ENCODE data around the gene SRP72. TPM values are rescaled to one million over a fixed set of nuclear protein-coding genes. Genes with fewer than 3 reads are reported as not detected.
A peak's percentile ranks its signal among the peaks of the same experiment; 100 is the strongest.
"Not testable (repeated sequence)": the region's sequence is repeated elsewhere in the genome, so short reads cannot be mapped to it uniquely, and the experiment has no call there.

The SRP72 gene
- polyA plus RNA-seq (ENCODE audit: insufficient read length in 3 of 3), result 100 to 1,000 TPM; 117 to 132 (median 119) TPM
- long read RNA-seq, donor 1, full-length matches to known transcripts, result 22 of 40 reads
- long read RNA-seq, donor 1, partial matches to known transcripts, result 18 of 40 reads
- long read RNA-seq, donor 1, other reads (novel, unspliced or antisense), result 0 of 40 reads
- long read RNA-seq, donor 2, full-length matches to known transcripts, result 21 of 56 reads
- long read RNA-seq, donor 2, partial matches to known transcripts, result 35 of 56 reads
- long read RNA-seq, donor 2, other reads (novel, unspliced or antisense), result 0 of 56 reads
- long read RNA-seq, donor 3, full-length matches to known transcripts, result 13 of 35 reads
- long read RNA-seq, donor 3, partial matches to known transcripts, result 22 of 35 reads
- long read RNA-seq, donor 3, other reads (novel, unspliced or antisense), result 0 of 35 reads
- long read RNA-seq, donor 4, full-length matches to known transcripts, result 18 of 32 reads
- long read RNA-seq, donor 4, partial matches to known transcripts, result 14 of 32 reads
- long read RNA-seq, donor 4, other reads (novel, unspliced or antisense), result 0 of 32 reads
- long read RNA-seq, donor 5, full-length matches to known transcripts, result 13 of 41 reads
- long read RNA-seq, donor 5, partial matches to known transcripts, result 28 of 41 reads
- long read RNA-seq, donor 5, other reads (novel, unspliced or antisense), result 0 of 41 reads
- long read RNA-seq, donor 6, full-length matches to known transcripts, result 22 of 87 reads
- long read RNA-seq, donor 6, partial matches to known transcripts, result 60 of 87 reads
- long read RNA-seq, donor 6, other reads (novel, unspliced or antisense), result 5 of 87 reads
- long read RNA-seq, donor 7, full-length matches to known transcripts, result 15 of 59 reads
- long read RNA-seq, donor 7, partial matches to known transcripts, result 44 of 59 reads
- long read RNA-seq, donor 7, other reads (novel, unspliced or antisense), result 0 of 59 reads
- long read RNA-seq, donor 8, full-length matches to known transcripts, result 9 of 23 reads
- long read RNA-seq, donor 8, partial matches to known transcripts, result 14 of 23 reads
- long read RNA-seq, donor 8, other reads (novel, unspliced or antisense), result 0 of 23 reads
- long read RNA-seq, donor 9, full-length matches to known transcripts, result 17 of 55 reads
- long read RNA-seq, donor 9, partial matches to known transcripts, result 38 of 55 reads
- long read RNA-seq, donor 9, other reads (novel, unspliced or antisense), result 0 of 55 reads
- long read RNA-seq, donor 10, full-length matches to known transcripts, result 17 of 44 reads
- long read RNA-seq, donor 10, partial matches to known transcripts, result 27 of 44 reads
- long read RNA-seq, donor 10, other reads (novel, unspliced or antisense), result 0 of 44 reads
- long read RNA-seq, donor 11, full-length matches to known transcripts, result 9 of 36 reads
- long read RNA-seq, donor 11, partial matches to known transcripts, result 27 of 36 reads
- long read RNA-seq, donor 11, other reads (novel, unspliced or antisense), result 0 of 36 reads
- long read RNA-seq, donor 12, full-length matches to known transcripts, result 27 of 83 reads
- long read RNA-seq, donor 12, partial matches to known transcripts, result 56 of 83 reads
- long read RNA-seq, donor 12, other reads (novel, unspliced or antisense), result 0 of 83 reads
- long read RNA-seq, donor 13, partial matches to known transcripts, result 45 of 51 reads
- long read RNA-seq, donor 13, other reads (novel, unspliced or antisense), result 0 of 51 reads
- long read RNA-seq, donor 14, full-length matches to known transcripts, result 27 of 140 reads
- long read RNA-seq, donor 14, partial matches to known transcripts, result 113 of 140 reads
- long read RNA-seq, donor 14, other reads (novel, unspliced or antisense), result 0 of 140 reads
- long read RNA-seq, donor 15, full-length matches to known transcripts, result 13 of 40 reads
- long read RNA-seq, donor 15, partial matches to known transcripts, result 27 of 40 reads
- long read RNA-seq, donor 15, other reads (novel, unspliced or antisense), result 0 of 40 reads
- long read RNA-seq, donor 16, full-length matches to known transcripts, result 21 of 55 reads
- long read RNA-seq, donor 16, partial matches to known transcripts, result 34 of 55 reads
- long read RNA-seq, donor 16, other reads (novel, unspliced or antisense), result 0 of 55 reads

DNA sequence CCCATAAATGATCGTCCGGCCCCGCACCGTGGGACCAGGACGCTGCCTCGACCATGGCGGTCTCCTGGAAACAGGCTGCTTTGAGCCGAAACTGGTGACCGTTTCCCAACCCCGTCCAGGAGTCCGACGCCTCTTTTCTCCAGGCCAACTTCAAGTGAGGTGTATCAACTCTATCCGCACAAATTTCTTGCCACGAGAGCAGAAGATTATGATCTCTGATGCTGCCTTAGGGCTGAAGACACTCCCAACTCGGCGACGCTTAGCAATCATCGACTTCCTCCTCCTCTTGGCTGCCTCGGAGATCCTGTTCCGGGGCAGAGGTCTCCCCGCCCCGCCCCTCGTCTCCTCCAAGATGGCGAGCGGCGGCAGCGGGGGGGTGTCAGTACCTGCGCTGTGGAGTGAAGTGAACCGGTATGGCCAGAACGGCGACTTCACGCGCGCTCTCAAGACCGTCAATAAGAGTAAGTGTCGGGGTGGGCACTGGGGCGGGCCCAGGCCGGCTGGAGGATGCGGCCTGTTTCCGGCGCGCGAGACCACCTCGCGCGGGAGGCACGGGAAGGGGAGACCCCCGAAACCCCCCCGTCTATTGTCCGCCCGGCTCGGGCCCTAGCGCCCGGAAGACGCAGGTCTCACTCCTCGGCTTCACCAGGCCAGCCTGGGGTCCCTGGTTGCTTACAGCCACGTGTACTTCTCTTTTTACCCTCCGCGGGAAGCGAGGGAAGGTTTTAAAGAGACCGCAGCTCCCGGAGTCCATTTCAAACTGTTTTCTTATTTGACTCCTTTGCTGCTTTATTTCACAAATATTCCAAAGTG, at the start of gene SRP72:
TSS of gene SRP72 (plus strand) at position 334 of the 813 bp plus-strand sequence. CDS start at position 353, 19 bp downstream.
- peak; percentile 93 for DNase-seq

- no peak for DNase-seq
Measured at GRCh38 chr4:56424176-56424575, 43.2 kb upstream of the SRP72 start.

DNA sequence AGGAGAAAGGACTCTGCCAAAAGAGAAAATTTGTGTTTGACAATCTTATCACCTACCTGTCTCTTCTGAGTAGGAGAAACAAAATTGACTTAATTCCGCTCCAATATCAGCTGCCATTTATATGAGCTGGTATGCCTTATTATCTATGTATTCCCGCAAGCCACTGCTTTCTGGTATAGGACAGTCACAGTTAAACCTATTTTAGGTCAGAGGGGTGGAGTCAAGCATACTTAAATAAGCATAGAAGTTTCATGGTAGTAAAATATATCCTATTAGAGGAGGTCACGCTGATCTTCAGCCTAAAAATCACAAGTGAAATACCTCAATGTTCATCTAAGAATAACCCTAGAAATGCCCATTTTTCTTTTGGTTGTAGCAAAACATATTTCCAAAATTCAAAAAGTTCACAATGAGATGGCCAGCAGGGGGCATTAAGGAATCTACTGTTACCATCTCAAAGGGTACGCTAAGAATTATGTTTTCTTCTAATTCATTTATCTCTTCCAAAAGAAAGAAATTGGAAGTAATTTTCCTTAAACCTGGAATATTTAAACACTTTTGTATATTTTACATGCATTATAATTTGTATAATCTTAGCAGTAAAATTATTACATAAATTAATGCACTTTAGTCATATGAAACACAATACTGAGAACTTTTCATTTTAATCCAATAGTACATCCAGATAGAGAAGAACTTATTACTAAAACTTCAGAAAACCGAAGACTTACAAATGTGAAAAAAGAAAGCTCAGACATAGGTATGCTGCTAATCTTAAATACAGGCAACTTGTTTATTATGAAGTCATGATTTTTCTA, 42.5 kb upstream of the SRP72 start:
- DNase-seq, result no peak

DNA sequence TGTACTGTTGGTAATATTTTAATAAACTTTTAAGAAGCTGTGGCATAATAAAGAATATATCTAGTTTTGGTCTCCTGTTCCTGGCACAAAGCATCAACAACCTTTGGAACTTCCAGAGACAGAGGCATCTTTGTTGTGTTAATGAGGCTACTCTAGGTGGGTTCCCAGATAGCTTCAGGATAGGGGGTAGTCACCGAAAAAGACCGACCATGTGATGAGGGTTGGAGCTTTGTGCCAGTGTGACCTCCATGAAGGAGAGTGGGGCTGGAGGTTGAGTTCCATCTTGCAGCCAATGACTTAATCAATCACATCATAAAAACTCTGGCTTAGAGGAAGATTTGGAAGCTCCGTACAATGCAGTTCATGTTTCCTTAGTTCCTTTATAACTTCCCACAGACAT, 41.9 kb upstream of the SRP72 start:
- no peak for DNase-seq

- no peak for DNase-seq
Measured at GRCh38 chr4:56426273-56426672, 41.1 kb upstream of the SRP72 start.

DNA sequence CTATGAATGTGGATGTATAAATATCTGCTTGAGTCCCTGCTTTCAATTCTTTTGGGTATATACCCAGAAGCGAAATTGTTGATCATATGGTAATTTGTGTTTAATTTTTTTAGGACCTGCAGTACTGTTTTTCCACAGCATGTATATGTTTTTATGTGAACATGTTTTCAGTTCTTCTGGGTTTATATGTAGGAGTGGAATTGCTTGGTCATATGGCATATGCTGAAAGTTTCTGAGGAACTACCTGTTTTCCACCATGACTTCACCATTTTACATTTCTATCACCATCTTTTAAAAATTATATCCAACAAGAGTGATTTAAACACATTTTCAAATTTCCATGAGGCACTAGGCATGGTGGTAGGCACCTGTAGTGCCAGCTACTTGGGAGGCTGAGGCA, 40.2 kb upstream of the SRP72 start:
- no peak for DNase-seq

DNA sequence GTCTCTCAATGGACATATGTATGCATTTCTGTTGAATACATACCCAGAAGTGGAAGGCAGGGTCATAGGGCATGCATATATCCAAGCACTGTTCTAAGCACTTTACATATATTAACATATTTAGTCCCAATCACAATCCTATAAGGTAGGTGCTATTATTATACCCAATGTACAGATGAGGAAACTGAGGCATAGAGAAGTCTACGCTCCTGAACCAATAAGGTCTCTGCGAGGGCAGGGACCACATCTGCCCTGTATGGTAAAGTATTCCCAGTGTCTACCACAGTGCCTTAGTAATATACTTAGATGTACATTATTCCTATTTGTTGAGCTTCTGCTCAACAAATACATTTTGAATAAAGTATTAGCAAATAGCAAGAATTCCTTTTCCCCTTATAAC, 37.2 kb upstream of the SRP72 start:
- no peak for DNase-seq

- no peak for DNase-seq
Measured at GRCh38 chr4:56433280-56433679, 34.1 kb upstream of the SRP72 start.

DNA sequence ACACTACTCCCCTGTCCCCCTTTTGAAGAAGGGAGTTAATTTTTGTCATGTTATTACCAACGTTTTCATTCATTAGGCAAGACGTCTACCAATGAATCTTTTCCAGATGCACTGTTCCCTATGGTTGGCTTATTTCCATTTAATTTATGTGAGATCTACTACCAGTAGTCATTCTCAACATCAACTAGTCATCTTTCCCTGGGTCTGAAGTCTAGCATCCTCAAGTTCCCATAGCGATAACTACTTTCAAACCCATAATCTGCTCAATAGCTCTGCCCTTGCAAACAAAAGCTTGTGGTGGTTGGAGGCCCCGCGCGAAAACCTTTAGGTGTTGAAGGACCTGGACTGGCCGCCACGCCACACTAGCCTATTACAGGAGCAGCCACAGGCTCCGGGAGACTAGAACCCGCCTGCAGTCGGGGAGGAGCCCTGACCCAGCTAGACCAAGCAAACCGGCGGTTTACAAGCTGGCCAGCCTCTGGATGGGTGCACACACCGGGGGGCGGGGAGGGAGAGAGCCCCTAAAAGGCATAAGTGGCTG, 32.7 kb upstream of the SRP72 start:
- peak; percentile 52 for DNase-seq

DNA sequence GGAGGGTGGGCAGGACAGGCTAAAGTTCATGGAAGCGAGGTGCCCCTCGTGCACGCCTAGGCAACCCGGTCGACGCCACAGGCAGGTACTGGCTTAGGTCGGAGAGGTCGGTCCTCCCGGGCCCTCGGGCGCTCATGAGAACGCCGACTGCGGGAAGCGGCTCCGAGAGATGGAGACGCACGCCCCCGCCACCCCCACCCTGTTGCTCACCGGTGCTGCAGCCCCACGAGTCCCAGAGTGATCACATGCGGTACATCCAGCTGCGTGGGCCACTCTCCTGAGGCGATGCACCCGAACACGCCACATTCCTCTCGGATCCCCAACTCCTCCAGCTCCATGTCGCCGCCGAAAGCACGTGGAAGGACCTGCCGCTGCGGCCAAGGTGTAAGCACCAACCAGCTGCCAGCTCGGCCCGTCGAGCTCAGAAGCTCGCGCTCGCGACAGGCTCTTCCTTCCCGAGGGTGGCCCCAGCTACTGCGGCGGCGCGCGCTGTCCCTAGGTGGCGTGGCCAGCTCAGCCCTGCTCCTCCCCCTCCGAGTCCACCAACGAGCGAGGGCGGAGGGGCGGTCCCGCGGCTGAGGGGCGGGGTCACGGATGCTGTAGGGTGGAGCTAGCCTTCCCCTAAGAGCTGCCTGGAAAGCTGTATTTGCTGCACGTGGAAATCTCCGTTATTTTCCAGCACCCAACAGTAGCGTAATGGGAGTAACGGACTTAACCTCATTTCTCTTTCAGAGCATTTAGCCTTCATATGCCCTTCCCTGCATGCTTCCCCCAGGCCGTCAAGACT, 32.1 kb upstream of the SRP72 start, which contains the start of gene PPAT:
TSS of gene PPAT (minus strand) at position 476 of the 787 bp plus-strand sequence. CDS start at position 338, 138 bp downstream.
- DNase-seq, result peak; percentile 98

GRCh38 chr4:56438766-56439165, 28.7 kb upstream of the SRP72 start:
- DNase-seq, result no peak

DNA sequence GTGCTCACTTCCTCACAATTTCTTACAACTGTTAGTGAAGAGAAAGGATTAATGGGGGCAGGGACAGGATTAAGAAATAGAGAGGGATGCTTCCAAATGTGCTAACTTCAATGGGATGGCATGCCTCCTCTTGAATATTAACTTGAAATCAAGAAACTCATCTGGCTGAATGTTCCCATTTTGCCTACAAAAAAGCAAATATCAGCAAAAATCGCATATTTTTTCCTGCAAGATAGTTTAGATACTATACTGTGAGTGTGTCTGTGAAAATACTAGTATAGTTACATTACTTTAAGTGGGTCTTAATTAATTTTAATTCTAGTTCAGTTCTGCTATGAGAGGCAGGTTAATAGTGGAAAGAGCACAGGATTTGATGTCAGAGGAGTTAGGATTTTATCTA, 26.4 kb upstream of the SRP72 start:
- DNase-seq, result no peak

- DNase-seq, result no peak
Measured at GRCh38 chr4:56444719-56445118, 22.7 kb upstream of the SRP72 start.

DNA sequence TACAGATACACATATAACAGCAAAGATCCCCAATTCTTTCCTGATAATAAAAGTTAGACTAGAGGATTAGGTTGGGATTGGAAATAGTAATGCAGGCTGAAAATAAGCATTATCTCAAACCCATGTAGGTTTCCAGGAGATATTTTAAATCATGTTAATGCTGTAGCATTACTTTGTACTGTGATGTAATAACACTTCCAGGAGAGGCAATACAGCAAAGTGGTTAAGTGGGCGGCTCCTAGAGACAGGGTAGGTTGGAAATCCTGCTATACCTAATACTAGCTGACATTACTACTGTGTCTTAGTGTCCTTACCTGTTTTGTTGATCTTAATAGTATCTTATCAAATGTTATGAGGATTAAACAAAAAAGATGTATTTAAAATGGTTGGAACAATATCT, 21.7 kb upstream of the SRP72 start:
- DNase-seq, result no peak

DNA sequence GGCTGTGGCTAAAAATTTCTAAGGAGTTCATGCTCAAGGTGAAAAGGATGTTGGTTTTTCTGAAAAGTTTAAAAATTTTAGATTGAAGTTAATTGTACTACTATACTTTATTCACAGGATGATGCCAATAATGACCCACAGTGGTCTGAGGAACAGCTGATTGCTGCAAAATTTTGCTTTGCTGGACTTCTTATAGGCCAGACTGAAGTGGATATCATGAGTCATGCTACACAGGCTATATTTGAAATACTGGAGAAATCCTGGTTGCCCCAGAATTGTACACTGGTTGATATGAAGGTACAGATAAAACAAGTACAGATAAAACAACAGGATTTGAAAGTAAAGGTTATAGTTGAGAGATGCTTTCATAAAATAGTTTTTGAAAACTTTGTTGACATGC, 19.1 kb upstream of the SRP72 start:
- no peak for DNase-seq

GRCh38 chr4:56449475-56449874, 17.9 kb upstream of the SRP72 start:
- not testable (repeated sequence) for DNase-seq

- no peak for DNase-seq
Measured at GRCh38 chr4:56450342-56450741, 17.1 kb upstream of the SRP72 start.
